H1 (cell line): ENCODE data around the gene FAM184B. TPM values are rescaled to one million over a fixed set of nuclear protein-coding genes. Genes with fewer than 3 reads are reported as not detected.

ENCODE experiments used
- polyA plus RNA-seq, 7 experiments: library from polyadenylated mRNA; depleted of rRNA in 3 of 7; stranded (reverse) in 5 of 7; unstranded in 2 of 7; fragments of >200 nt in 5 of 7; fragments of 200-250 nt in 2 of 7; gene quantifications; 1 replicate in 5 of 7; 2 replicates in 1 of 7; 4 replicates in 1 of 7; pipeline versions ENCODE4 v1.2.1 to v1.2.3, GENCODE V29; 2011 to 2013; ENCODE audit warnings: missing spikeins in 2 of 7, mixed read lengths in 2 of 7
- total RNA-seq: library from RNA; stranded (reverse); fragmentation: NEBNext Ultra II Directional; extraction: Animal tissue kit (Norgen Biotek cat#: 25700); gene quantifications from 2 replicates; pipeline ENCODE4 v1.2.1, GENCODE V29; 2021
- TF ChIP-seq, protein P1 (sequence below), 3 experiments: IDR thresholded peaks; 1 replicate in 2 of 3; 2 replicates in 1 of 3; pipeline versions ENCODE4 v1.5.1 to v1.6.1; 2011; ENCODE audit warnings: low read length in 3 of 3, mild to moderate bottlenecking in 3 of 3, inconsistent platforms in 2 of 3, low read depth in 1 of 3, moderate library complexity in 1 of 3; ENCODE audit not compliant: insufficient read depth in 1 of 3; ENCODE audit errors: control extremely low read depth in 1 of 3

FAM184B gene
- total and polyA plus RNA-seq, 2 of the 8 experiments (the other 6 are each of a cell fraction or from before 2014, with no cell fraction given), result 0.05 to 0.39 TPM

GRCh38 chr4:17704020-17704650 lies 77.3 kb downstream of the FAM184B start (continued):
- TF ChIP-seq, protein P1, sequence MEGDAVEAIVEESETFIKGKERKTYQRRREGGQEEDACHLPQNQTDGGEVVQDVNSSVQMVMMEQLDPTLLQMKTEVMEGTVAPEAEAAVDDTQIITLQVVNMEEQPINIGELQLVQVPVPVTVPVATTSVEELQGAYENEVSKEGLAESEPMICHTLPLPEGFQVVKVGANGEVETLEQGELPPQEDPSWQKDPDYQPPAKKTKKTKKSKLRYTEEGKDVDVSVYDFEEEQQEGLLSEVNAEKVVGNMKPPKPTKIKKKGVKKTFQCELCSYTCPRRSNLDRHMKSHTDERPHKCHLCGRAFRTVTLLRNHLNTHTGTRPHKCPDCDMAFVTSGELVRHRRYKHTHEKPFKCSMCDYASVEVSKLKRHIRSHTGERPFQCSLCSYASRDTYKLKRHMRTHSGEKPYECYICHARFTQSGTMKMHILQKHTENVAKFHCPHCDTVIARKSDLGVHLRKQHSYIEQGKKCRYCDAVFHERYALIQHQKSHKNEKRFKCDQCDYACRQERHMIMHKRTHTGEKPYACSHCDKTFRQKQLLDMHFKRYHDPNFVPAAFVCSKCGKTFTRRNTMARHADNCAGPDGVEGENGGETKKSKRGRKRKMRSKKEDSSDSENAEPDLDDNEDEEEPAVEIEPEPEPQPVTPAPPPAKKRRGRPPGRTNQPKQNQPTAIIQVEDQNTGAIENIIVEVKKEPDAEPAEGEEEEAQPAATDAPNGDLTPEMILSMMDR (IDR thresholded peaks at IDR 0.05; ENCODE audit: control extremely low read depth in 1 of 3, insufficient read depth in 1 of 3, low read depth in 1 of 3, low read length in 3 of 3), result no peak
